ENCODE results near the gene MBOAT2.

Gene MBOAT2

GRCh38 chr2:8851811-8852560, 151.5 kb downstream of the MBOAT2 start:
- DNase-seq = no peak

- DNase-seq = peak; percentile 67
These were observed 152.5 kb downstream of the MBOAT2 start for GRCh38 chr2:8850845-8851487.

- DNase-seq = no peak
These were observed 154.2 kb downstream of the MBOAT2 start for GRCh38 chr2:8849327-8849726.

GRCh38 chr2:8848328-8849100, 155.0 kb downstream of the MBOAT2 start:
- DNase-seq = no peak

GRCh38 chr2:8847400-8847799, 156.1 kb downstream of the MBOAT2 start:
- no peak for DNase-seq

- DNase-seq = no peak
These were observed 161.6 kb downstream of the MBOAT2 start for GRCh38 chr2:8841932-8842331.

- DNase-seq = no peak
These were observed 162.9 kb downstream of the MBOAT2 start for GRCh38 chr2:8840475-8841091.

GRCh38 chr2:8839189-8839965, 164.1 kb downstream of the MBOAT2 start:
- DNase-seq = no peak

GRCh38 chr2:8837795-8838140, 165.7 kb downstream of the MBOAT2 start:
- no peak for DNase-seq

- peak; percentile 87 for DNase-seq
These were observed 166.3 kb downstream of the MBOAT2 start, which contains the start of gene KIDINS220 for GRCh38 chr2:8836971-8837794. Gene KIDINS220 (minus strand): TSS chr2:8837613. CDS start chr2:8827093, 10,520 bp downstream.

GRCh38 chr2:8835279-8835678, 168.2 kb downstream of the MBOAT2 start:
- no peak for DNase-seq

GRCh38 chr2:8833853-8834252, 169.6 kb downstream of the MBOAT2 start:
- no peak for DNase-seq

- DNase-seq = no peak
These were observed 172.0 kb downstream of the MBOAT2 start for GRCh38 chr2:8831516-8831915.

GRCh38 chr2:8827729-8828128, 175.8 kb downstream of the MBOAT2 start:
- no peak for DNase-seq

GRCh38 chr2:8822218-8822617, 181.3 kb downstream of the MBOAT2 start:
- DNase-seq = no peak

GRCh38 chr2:8821276-8822217, 181.9 kb downstream of the MBOAT2 start:
- DNase-seq = no peak

- DNase-seq = no peak
These were observed 183.5 kb downstream of the MBOAT2 start for GRCh38 chr2:8819948-8820347.

GRCh38 chr2:8819194-8819593, 184.3 kb downstream of the MBOAT2 start:
- DNase-seq = no peak

GRCh38 chr2:8817221-8817620, 186.3 kb downstream of the MBOAT2 start:
- DNase-seq = no peak
